HCEC 1CT (cell line): Measurements from ENCODE around the gene SORBS2.

Source experiments
- DNase-seq: peaks from one replicate; pipeline ENCODE4 v3.0.0-alpha.2; 2017

The SORBS2 gene

GRCh38 chr4:185834778-185835177 lies 22.8 kb upstream of the SORBS2 start:
- DNase-seq = no peak

DNA sequence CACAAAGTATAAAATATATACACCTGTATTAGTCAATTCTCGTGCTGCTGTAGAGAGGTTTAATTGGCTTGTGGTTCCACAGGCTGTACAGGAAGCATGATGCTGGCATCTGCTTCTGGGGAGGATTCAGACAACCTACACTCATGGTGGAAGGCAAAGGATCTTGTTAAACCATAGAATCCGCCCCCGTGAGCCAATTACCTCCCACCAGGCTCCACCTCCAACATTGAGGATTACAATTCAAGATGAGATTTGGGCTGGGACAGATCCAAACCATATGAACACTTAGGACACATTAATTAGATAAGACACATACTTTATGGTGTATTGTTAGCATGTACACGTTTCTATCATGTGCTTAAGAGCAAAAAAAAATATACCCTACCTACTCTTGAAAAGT lies 22.1 kb upstream of the SORBS2 start:
- DNase-seq = no peak

- no peak for DNase-seq
These were observed 21.1 kb upstream of the SORBS2 start for GRCh38 chr4:185833055-185833598.

GRCh38 chr4:185831125-185831815 lies 19.3 kb upstream of the SORBS2 start:
- DNase-seq = no peak

GRCh38 chr4:185830263-185830994 lies 18.4 kb upstream of the SORBS2 start:
- no peak for DNase-seq

DNA sequence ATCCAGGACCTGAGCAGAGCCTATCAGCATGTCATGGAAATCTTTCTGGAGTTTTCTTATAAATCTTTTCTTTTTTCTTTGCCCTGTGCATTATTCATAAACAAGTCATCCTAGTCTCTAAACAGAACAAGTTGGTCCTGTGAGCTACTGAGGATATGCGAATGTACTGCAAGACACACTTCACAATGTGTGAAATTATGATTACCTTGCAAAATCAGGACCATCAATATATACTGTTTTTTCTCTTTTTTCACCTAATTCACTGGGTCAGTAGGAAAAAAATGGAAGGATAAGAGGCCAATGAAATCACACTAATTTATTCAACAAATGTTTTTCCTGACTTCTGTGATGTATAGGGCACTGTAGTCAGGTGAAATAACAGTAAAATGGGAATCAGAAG lies 14.4 kb upstream of the SORBS2 start:
- DNase-seq = no peak

DNA sequence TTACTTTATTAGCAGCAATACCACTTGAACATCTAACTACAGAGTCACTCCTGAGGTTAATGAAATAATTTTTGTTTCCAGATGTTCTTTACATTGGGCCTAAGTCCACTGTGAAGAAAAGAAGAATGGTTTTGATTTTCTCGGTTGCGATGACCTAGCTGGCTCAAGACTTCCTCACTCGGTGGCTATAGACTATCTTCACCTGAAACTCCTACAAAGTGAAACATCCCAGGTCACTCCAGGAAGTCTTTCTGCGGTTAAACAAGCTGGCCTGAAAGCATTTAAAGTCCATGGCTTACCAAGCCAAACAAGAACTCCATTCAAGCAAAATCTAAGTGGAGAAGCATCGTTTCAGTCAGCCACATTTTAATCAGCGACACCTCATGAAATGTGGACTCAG lies 13.7 kb upstream of the SORBS2 start:
- DNase-seq = no peak

DNA sequence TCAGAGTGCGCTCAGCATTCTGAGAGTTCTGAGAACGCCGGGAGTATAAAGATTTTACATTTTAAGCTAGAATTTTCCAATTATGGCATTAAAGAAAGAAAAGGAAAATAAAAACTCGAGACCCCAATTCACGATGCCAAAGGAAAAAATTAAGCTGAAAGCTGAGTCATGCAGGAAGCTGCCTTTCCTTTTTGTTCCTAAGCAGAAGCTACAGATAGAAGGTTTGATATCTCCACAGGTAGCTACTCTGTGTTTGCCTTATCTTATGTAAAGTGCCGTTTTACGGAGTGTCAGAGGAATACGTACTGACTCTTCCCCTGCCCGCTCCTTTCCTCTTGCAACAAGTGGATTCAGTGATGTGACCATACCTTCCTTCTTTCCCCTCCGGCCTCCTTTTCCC lies 10.8 kb upstream of the SORBS2 start:
- no peak for DNase-seq

- DNase-seq = no peak
These were observed 9.0 kb upstream of the SORBS2 start for GRCh38 chr4:185821029-185821419.

DNA sequence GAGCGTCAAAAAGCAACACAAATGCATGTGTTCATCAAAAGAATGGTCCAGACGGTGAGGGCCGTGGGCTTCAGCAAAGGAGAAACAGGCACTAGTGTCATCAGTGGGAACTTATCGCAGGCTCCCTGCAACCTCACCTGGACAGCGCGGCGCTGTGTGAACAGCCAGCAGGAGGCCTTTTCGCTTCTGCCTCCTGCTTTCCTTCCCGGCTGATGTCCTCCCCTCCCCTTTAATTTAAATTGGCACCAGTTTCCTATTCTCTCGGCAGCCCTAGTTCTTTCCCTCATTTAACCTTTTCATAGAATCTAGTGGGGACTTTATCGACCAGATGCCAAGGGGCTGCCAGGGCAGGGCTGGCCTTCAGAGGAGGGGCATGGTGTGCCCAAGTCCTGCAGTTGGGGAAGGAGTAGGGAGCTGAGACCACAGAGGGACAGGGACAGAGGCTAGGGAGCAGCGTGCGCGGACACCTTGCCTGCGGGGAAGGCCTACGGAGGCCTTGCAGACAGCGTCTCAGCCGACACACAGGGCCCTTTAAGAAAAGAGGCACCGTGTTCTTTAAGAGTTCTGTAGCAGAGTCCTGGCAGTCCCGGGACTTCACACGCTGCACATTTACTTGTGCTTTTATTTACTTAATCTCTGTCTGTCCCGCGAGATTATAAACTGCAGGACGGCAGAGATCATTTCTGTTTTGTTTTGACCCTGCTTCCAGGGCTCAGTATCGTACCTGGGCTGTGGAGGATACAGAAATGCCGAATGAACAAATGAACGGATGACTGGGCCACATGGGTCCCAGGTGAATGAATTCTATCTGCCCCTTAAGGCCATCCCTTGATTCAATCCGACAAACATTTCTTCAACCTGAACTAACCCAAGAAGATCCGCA lies 8.4 kb upstream of the SORBS2 start:
- no peak for DNase-seq

DNA sequence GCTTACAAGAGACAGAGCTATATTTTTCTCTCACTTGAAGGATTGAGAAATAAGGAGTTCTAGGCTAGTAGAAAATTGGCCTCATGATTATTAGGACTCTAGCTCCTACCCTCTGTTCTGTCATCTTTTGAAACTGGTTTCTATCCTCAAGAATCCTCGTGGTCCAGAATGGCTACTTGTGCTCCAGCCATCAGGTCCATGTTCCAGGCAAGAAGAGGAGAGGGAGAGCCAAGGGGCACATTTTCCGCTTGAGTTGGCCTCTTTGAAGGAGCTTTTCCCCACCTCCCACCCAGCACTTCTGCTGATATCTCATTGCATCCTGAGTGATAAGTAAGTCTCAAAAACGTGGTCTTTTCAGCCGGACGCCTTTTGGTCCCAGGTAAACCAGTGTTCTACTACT lies 7.2 kb upstream of the SORBS2 start:
- no peak for DNase-seq

GRCh38 chr4:185817403-185817818 lies 5.4 kb upstream of the SORBS2 start:
- no peak for DNase-seq

- DNase-seq = no peak
These were observed 1.1 kb upstream of the SORBS2 start for GRCh38 chr4:185813133-185813532.

DNA sequence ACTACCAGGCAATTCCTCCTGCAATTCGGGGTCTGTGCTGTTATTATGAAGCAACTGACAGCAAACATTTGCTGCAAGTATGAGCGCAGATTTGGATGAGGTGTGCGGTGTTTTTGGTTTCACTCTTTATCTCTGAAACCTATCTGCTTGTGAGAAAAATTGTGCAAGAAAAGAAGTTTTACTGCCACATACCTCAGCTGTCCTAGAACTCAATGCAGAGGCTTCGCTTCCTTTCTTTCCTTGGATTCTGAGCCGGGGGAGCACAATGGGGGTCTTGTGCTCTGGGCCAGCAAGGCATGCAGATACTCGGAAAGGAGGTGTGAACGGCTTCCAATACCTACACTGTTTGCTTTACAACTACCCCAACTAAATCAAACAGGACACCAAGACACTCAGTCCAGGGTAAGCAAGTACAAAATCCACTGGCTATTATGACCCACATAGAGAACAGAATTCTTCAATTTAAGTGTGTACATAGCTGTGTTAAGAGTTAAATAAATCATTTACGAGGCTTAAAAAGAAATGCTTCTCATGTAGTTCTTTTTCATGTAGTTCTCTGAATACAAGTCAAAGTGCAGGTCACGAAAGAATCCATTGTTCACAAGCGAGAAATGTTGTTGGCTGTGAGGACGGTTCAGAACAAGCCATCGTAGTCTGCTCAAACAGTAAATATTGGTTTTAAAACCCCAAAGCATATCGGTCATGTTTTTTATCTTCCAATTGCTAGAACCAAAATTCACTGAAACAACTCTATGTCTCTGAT lies 1.1 kb downstream of the SORBS2 start:
- no peak for DNase-seq

DNA sequence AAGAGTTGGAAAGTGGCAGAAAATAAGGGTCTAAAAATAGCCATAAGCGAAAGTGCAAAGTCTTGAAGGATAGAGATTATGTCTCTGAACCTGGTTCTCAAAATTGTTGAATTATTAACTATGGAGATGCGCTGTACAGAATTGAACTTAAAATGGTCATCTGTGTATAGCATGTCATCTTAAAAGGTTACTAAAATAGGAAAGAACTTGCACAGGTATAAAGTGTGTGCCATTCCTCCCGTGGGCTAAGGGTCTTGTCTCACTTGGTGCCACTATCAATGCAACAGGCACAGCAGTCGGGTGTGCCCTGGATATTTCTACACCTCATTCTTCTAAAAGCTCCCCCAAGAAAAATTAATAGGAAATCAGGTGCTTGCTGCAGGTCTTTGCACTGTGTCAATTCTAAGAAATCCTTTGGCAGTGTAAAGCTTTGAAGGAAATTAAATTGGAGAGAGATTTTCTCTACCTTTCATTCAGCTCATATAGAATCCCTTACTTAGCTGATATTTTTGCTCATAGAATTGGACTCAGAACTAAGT lies 2.4 kb downstream of the SORBS2 start:
- DNase-seq = no peak

DNA sequence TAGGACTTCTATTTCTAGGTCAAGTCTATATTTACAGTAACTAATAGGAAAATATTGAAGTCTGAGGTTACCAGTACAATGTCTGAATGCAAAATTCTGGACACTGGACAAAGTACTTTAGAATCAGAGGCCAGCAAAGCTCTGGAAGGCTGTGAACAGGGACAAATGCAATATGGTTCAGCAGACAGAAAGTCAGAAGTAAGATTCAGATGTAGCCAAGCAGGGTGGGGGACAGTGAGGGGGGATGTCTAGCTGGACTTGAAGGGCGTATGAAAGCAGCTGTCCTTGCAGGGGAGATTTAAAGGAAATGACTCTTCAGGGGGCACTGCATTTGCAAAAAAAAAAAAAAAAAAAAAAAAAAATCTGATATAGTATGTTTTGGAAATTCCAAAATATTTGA lies 2.9 kb downstream of the SORBS2 start:
- DNase-seq = no peak

- DNase-seq = no peak
These were observed 6.0 kb downstream of the SORBS2 start for GRCh38 chr4:185805979-185806378.

- no peak for DNase-seq
These were observed 6.7 kb downstream of the SORBS2 start for GRCh38 chr4:185805262-185805802.

- no peak for DNase-seq
These were observed 9.0 kb downstream of the SORBS2 start for GRCh38 chr4:185803022-185803421.

- DNase-seq = no peak
These were observed 10.5 kb downstream of the SORBS2 start for GRCh38 chr4:185801471-185801870.

- no peak for DNase-seq
These were observed 11.6 kb downstream of the SORBS2 start for GRCh38 chr4:185800266-185800945.
